GM23248 (cell line): ENCODE results near the gene MARVELD2. TPM values are rescaled to one million over a fixed set of nuclear protein-coding genes. Genes with fewer than 3 reads are reported as not detected.
"Not testable (repeated sequence)": the region's sequence is repeated elsewhere in the genome, so short reads cannot be mapped to it uniquely, and the experiment has no call there.

Experiments used
- DNase-seq: peaks from one replicate; pipeline ENCODE4 v3.0.0-alpha.2; 2015
- H2AFZ ChIP-seq: fragments of 200-600 bp; sonication (generic); 2 replicates; pipeline ENCODE4 v1.6.1; 2016; ENCODE audit warnings: antibody characterized with exemption
- H3F3A ChIP-seq: fragments of 200-600 bp; sonication (generic); 2 replicates; pipeline ENCODE4 v1.6.1; 2016; ENCODE audit warnings: mild to moderate bottlenecking, antibody characterized with exemption, mixed run types; ENCODE audit not compliant: insufficient read depth
- H3K27ac ChIP-seq: fragments of 200-600 bp; sonication (generic); 2 replicates; pipeline ENCODE4 v1.5.1; 2016; ENCODE audit warnings: mild to moderate bottlenecking
- H3K27me3 ChIP-seq: fragments of 200-600 bp; sonication (generic); replicated peaks from 2 replicates; pipeline ENCODE4 v1.6.1; 2016; ENCODE audit warnings: mild to moderate bottlenecking; ENCODE audit not compliant: insufficient read depth
- H3K36me3 ChIP-seq: fragments of 200-600 bp; sonication (generic); 2 replicates; pipeline ENCODE4 v1.6.1; 2016; ENCODE audit warnings: low read depth, mild to moderate bottlenecking
- H3K4me1 ChIP-seq: fragments of 200-600 bp; sonication (generic); 2 replicates; pipeline ENCODE4 v1.6.1; 2016; ENCODE audit warnings: mild to moderate bottlenecking; ENCODE audit not compliant: insufficient read depth
- H3K4me2 ChIP-seq: fragments of 200-600 bp; sonication (generic); one replicate; pipeline ENCODE4 v1.6.1; 2016; ENCODE audit warnings: mild to moderate bottlenecking; ENCODE audit not compliant: unreplicated experiment
- H3K4me3 ChIP-seq: fragments of 200-600 bp; sonication (generic); 2 replicates; pipeline ENCODE4 v1.5.1; 2016; ENCODE audit warnings: mild to moderate bottlenecking
- H3K79me2 ChIP-seq: fragments of 200-600 bp; sonication (generic); 2 replicates; pipeline ENCODE4 v1.6.1; 2016; ENCODE audit warnings: mild to moderate bottlenecking; ENCODE audit not compliant: insufficient read depth
- H3K9ac ChIP-seq: fragments of 200-600 bp; sonication (generic); 2 replicates; pipeline ENCODE4 v1.6.1; 2016; ENCODE audit warnings: mild to moderate bottlenecking
- H3K9me2 ChIP-seq: fragments of 200-600 bp; sonication (generic); 2 replicates; pipeline ENCODE4 v1.6.1; 2016; ENCODE audit warnings: mixed run types, mild to moderate bottlenecking, moderate library complexity; ENCODE audit not compliant: insufficient read depth
- H3K9me3 ChIP-seq: fragments of 200-600 bp; sonication (generic); one replicate; pipeline ENCODE4 v1.6.1; 2017; ENCODE audit warnings: low read depth
- H4K20me1 ChIP-seq: fragments of 200-600 bp; sonication (generic); 2 replicates; pipeline ENCODE4 v1.6.0; 2016; ENCODE audit not compliant: insufficient read depth
- EZH2 ChIP-seq: fragments of 200-600 bp; sonication (generic); IDR thresholded peaks from 2 replicates; pipeline ENCODE4 v1.6.1; 2018; ENCODE audit warnings: antibody characterized with exemption, mild to moderate bottlenecking; ENCODE audit not compliant: insufficient read depth, poor library complexity, severe bottlenecking
- EZH2phosphoT487 ChIP-seq: fragments of 200-600 bp; sonication (generic); IDR thresholded peaks from 2 replicates; pipeline ENCODE4 v1.6.1; 2018; ENCODE audit warnings: antibody characterized with exemption, moderate library complexity, mild to moderate bottlenecking, low read depth; ENCODE audit not compliant: insufficient read depth
- WGBS, 2 experiments: methylation state at CpG; one replicate each; pipeline ENCODE4 v1.1.6; 2015 to 2017; ENCODE audit warnings: low lambda C conversion rate in 2 of 2, low coverage in 1 of 2; ENCODE audit errors: missing lambda C conversion rate in 2 of 2; 5-methylcytosine and 5-hydroxymethylcytosine counted together
- in situ Hi-C: fragments of 300-500 bp; cut with MboI; formaldehyde crosslinking; loops from 2 replicates; pipeline ENCODE4 v1.15.0; 2020
- polyA plus RNA-seq: library from polyadenylated mRNA; unstranded; fragments of >200 nt; fragmentation: Nextera tagmentation; extraction: Ambion mirVana; gene quantifications from 2 replicates; pipeline ENCODE4 v1.2.1, GENCODE V29; 2016
- total RNA-seq: library from RNA; depleted of rRNA; stranded (reverse); fragments of >200 nt; shearing (Covaris generic); gene quantifications from 2 replicates; pipeline ENCODE4 v1.2.3, GENCODE V29; 2014

MARVELD2 gene
- total and polyA plus RNA-seq, 2 experiments from 2014 or later: 1.7 to 5.5 TPM

DNA sequence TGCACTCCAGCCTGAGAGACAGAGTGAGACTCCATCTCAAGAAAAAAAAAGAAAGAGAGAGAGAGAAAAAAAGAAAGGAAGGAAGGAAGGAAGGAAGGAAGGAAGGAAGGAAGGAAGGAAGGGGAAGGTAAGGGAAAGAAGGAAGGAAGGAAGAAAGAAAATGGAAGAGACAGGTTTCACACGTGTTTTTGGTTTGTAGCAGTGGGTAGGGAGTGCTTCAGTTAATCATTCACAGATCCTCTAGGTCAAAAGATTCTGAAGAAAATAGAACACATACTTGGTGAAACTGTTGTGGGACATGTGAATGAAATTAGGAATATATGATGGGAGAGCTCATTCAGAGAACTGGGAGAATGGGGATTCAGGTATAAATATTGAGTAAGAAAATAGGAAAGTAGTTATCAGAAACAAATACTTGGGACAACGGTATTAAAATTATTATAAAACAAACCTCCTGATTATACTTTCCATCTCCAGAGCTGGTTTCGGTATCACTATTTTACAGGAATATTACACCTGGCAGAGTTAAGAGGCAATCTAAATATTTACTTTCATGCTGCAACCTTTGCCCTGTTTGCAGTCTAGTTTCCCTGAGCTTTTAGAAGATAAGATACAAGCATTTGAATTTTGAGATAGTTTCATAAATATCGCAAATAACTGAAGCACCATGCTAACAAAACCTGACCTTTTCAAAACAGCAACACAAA, 37.2 kb downstream of the MARVELD2 start:
- no peak overlapping the region for H2AFZ ChIP-seq
- no peaks in the 10 kb centered on the region for H4K20me1 ChIP-seq
- no peak overlapping the region for H3K4me3 ChIP-seq
- WGBS, 2 experiments: 76 to 79% methylated on average over 4 of the region's 4 CpGs
- no peak for DNase-seq
- no peak for TF ChIP-seq EZH2phosphoT487
- no peak for TF ChIP-seq EZH2
- H3K36me3 ChIP-seq: no peaks in the 10 kb centered on the region
- no peaks in the 10 kb centered on the region for H3K9me2 ChIP-seq
- H3K4me1 ChIP-seq: peaks cover 9% of the 10 kb centered on the region
- no peak overlapping the region for H3K27ac ChIP-seq
- H3K27me3 ChIP-seq: no peaks in the 10 kb centered on the region
- peaks cover 9% of the 10 kb centered on the region for H3F3A ChIP-seq
- no peaks in the 10 kb centered on the region for H3K9me3 ChIP-seq
- no peaks in the 10 kb centered on the region for H3K79me2 ChIP-seq
- in situ Hi-C loops: no loop called here
- H3K4me2 ChIP-seq: no peak overlapping the region
- H3K9ac ChIP-seq: no peak overlapping the region

DNA sequence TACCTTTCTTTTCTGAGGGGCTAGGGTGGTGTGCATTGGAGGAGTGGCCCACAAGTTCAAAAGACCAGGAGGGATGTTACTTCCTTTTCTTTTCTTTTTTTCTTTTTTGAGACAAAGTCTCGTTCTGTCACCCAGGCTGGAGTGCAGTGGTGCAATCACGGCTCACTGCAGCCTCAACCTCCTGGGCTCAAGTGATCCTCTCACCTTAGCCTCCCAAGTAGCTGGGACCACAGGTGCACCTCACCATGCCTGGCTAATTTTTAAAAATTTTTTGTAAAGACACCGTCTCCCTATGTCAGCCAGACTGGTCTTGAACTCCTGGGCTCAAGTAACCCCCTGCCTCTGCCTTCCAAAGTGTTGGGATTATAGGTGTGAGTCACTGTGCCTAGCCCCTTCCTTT, 38.6 kb downstream of the MARVELD2 start:
- H3K36me3 ChIP-seq, H3K4me3 ChIP-seq, H3K27ac ChIP-seq, H3K9me3 ChIP-seq, H3K4me1 ChIP-seq, H2AFZ ChIP-seq, H3K9ac ChIP-seq, H3K79me2 ChIP-seq, in situ Hi-C loops, H3K27me3 ChIP-seq, DNase-seq, H3F3A ChIP-seq, H4K20me1 ChIP-seq, H3K4me2 ChIP-seq, H3K9me2 ChIP-seq: not testable (repeated sequence)
- 86 to 88% methylated on average over 3 of the region's 3 CpGs for WGBS, 2 experiments

DNA sequence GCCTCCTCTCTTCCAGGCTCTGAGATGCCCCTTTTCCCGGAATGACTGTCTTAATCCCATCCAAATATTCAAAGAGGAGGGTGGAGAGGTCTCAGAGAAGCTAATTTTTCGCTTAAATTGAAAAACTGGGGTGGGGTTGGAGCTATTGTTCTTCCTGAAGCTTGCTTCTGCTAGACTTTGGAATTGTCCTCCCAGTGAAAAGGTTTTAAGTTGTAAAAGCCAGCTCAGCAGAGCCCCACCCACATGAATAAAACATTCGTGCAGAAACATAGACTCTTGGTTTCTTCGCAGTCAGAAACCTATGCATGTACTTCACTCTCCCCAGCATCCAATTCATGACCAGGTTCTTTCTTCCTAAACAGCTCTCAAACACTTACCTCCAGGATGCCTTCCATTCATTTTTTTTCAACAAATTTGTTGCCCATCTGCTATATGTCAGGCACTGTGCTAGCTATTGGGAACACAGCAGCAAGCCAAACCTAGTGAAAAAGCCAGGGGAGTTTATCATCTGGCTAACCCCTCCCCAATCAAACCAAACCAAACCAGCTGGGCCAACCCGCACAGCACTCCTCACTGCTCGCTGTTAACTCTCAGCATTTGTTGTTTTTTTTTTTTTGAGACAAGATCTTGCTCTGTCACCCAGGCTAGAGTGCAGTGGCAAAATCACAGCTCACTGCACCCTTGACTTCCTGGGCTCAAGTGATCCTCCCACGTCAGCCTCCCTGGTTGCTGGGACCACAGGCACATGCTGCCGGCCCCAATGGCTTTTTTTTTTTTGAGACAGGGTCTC, 39.7 kb downstream of the MARVELD2 start:
- Histone ChIP-seq H3F3A (peaks cover 9% of the 10 kb centered on the region), H3K9me3 (no peaks in the 10 kb centered on the region), H2AFZ (no peak overlapping the region), H4K20me1 (no peaks in the 10 kb centered on the region), H3K4me3 (no peak overlapping the region), H3K27ac (no peak overlapping the region), H3K9me2 (no peaks in the 10 kb centered on the region), H3K36me3 (no peaks in the 10 kb centered on the region), H3K4me2 (no peak overlapping the region), H3K9ac (no peak overlapping the region), H3K27me3 (no peaks in the 10 kb centered on the region), H3K79me2 (no peaks in the 10 kb centered on the region), H3K4me1 (peaks cover 8% of the 10 kb centered on the region)
- TF ChIP-seq EZH2phosphoT487: no peak
- no peak for DNase-seq
- 42 to 45% methylated on average over 8 of the region's 8 CpGs for WGBS, 2 experiments
- in situ Hi-C loops: no loop called here

DNA sequence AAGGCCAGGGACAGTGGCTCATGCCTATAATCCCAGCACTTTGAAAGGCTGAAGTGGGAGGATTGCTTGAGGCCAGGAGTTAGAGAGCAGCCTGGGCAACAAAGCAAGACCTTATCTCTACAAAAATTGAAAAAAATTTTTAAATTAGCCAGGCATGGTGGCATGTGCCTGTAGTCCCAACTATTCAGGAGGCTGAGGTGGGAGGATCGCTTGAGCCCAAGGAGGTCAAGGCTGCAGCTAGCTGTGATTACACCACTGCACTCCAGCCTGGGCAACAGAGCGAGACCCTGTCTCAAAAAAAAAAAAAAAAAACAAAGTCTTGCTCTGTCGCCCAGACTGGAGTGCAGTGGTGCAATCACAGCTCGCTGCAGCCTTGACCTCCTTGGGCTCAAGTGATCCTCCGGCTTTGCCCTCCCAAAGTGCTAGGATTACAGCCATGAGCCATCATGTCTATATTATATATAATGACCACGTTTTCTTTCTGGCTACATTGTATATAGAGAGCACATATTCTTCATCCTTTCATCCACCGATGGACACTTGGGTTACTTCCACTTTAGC, 40.6 kb downstream of the MARVELD2 start:
- H3K9ac ChIP-seq, H3K9me3 ChIP-seq, H3K79me2 ChIP-seq, H3F3A ChIP-seq, H3K4me3 ChIP-seq, H3K9me2 ChIP-seq, H3K4me2 ChIP-seq, H3K27ac ChIP-seq, H4K20me1 ChIP-seq, H2AFZ ChIP-seq, H3K27me3 ChIP-seq, H3K4me1 ChIP-seq, H3K36me3 ChIP-seq, DNase-seq, in situ Hi-C loops: not testable (repeated sequence)
- 67 to 79% methylated on average over 7 of the region's 7 CpGs for WGBS, 2 experiments
